ENCODE data around the gene FDXACB1. TPM values are rescaled to one million over a fixed set of nuclear protein-coding genes. Genes with fewer than 3 reads are reported as not detected.

The FDXACB1 gene
- total RNA-seq: 1.9 TPM
- long read RNA-seq, transcript FDXACB1-201 (5 exons, 2,789 nt): major isoform, 5 of 5 reads
- long read RNA-seq, partial matches to known transcripts: 0 of 5 reads
- long read RNA-seq, other reads (novel, unspliced or antisense): 0 of 5 reads

GRCh38 chr11:111878849-111879636 is at the start of gene FDXACB1, which contains the start of gene CFAP68:
FDXACB1 (minus strand) TSS chr11:111879165; CDS start chr11:111879132, 33 bp downstream.
CFAP68 (plus strand) TSS chr11:111879541; CDS start chr11:111879561, 20 bp downstream.
- Histone ChIP-seq H3K27me3 (no peaks in the 10 kb centered on the region), H3K9me3 (no peaks in the 10 kb centered on the region), H3K27ac (peak within 1 kb of the TSS; percentile 95), H3K36me3 (no peaks in the 10 kb centered on the region), H3K4me3 (peak within 1 kb of the TSS; percentile 73), H3K4me1 (peaks cover 7% of the 10 kb centered on the region)
- DNase-seq (peak; percentile 97), ATAC-seq (peak; percentile 98)
- intact Hi-C loops (cut with DNase I): no loop called here
- TF ChIP-seq CTCF (IDR thresholded peaks at IDR 0.05): peak; percentile 95

GRCh38 chr11:111926505-111927391 is 47.8 kb upstream of the FDXACB1 start:
- DNase-seq (peak; percentile 98), ATAC-seq (peak; percentile 97)
- peaks cover 28% of the 10 kb centered on the region for H3K4me1 ChIP-seq
- no peaks in the 10 kb centered on the region for H3K9me3 ChIP-seq
- H3K27me3 ChIP-seq: no peaks in the 10 kb centered on the region
- intact Hi-C loops (cut with DNase I): no loop called here
- H3K4me3 ChIP-seq: peak overlapping the region; percentile 55
- H3K27ac ChIP-seq: peak overlapping the region; percentile 87
- no peaks in the 10 kb centered on the region for H3K36me3 ChIP-seq
- no peak for TF ChIP-seq CTCF (IDR thresholded peaks at IDR 0.05)

- Histone ChIP-seq H3K4me1 (peaks cover 28% of the 10 kb centered on the region), H3K27me3 (no peaks in the 10 kb centered on the region), H3K27ac (peak overlapping the region; percentile 87), H3K36me3 (no peaks in the 10 kb centered on the region), H3K9me3 (no peaks in the 10 kb centered on the region), H3K4me3 (no peak overlapping the region)
- intact Hi-C loops (cut with DNase I): no loop called here
- DNase-seq (no peak), ATAC-seq (no peak)
- no peak for TF ChIP-seq CTCF (IDR thresholded peaks at IDR 0.05)
Measured at GRCh38 chr11:111925953-111926352, 47.0 kb upstream of the FDXACB1 start.

GRCh38 chr11:111923951-111924350 is 45.0 kb upstream of the FDXACB1 start:
- no peaks in the 10 kb centered on the region for H3K27me3 ChIP-seq
- no peak for DNase-seq
- no peaks in the 10 kb centered on the region for H3K36me3 ChIP-seq
- no peak for TF ChIP-seq CTCF (IDR thresholded peaks at IDR 0.05)
- peaks cover 28% of the 10 kb centered on the region for H3K4me1 ChIP-seq
- no peak overlapping the region for H3K4me3 ChIP-seq
- intact Hi-C loops (cut with DNase I): no loop called here
- ATAC-seq: no peak
- no peaks in the 10 kb centered on the region for H3K9me3 ChIP-seq
- peak overlapping the region; percentile 82 for H3K27ac ChIP-seq

- peak overlapping the region; percentile 8 for H3K4me3 ChIP-seq
- H3K4me1 ChIP-seq: peaks cover 28% of the 10 kb centered on the region
- no peak for ATAC-seq
- no peaks in the 10 kb centered on the region for H3K36me3 ChIP-seq
- intact Hi-C loops (cut with DNase I): no loop called here
- no peaks in the 10 kb centered on the region for H3K27me3 ChIP-seq
- H3K27ac ChIP-seq: peak overlapping the region; percentile 82
- no peak for TF ChIP-seq CTCF (IDR thresholded peaks at IDR 0.05)
- H3K9me3 ChIP-seq: no peaks in the 10 kb centered on the region
- DNase-seq: no peak
Measured at GRCh38 chr11:111923351-111923788, 44.4 kb upstream of the FDXACB1 start.
